HG02840 (cell line): Measurements from ENCODE around the gene VWA2.

Experiments
- ATAC-seq: cut with Tn5 transposase; IDR thresholded peaks from one replicate; pipeline ENCODE4 v1.9.1; 2021; ENCODE audit warnings: mild to moderate bottlenecking, moderate library complexity, moderate number of reproducible peaks; ENCODE audit not compliant: unreplicated experiment, low FRiP score

The VWA2 gene

GRCh38 chr10:114291076-114291475 is 52.0 kb downstream of the VWA2 start:
- no peak for ATAC-seq

- ATAC-seq = no peak
These were observed 52.5 kb downstream of the VWA2 start for GRCh38 chr10:114291516-114291915.

- ATAC-seq = no peak
These were observed 54.0 kb downstream of the VWA2 start for GRCh38 chr10:114293075-114293474.

DNA sequence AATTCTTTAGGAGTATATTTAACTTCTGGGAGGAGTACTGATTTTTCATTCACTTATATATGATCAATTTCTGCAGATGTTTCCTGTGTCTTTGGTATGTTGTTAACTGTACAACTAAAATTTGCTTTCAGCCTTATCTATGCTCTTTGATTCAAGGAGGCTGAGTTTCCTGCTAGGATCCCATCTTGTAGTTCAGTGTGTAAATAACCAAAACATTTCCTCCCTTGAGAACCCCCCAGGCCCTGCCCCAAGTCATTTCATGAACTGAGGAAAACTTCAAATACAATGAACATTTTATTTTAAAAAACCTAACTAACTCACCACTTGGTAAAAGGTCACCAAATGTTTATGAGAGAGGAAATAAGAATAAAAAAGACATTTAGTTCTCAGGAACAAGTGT is 55.5 kb downstream of the VWA2 start:
- ATAC-seq = no peak

- ATAC-seq = no peak
These were observed 56.3 kb downstream of the VWA2 start for GRCh38 chr10:114295393-114295792.

DNA sequence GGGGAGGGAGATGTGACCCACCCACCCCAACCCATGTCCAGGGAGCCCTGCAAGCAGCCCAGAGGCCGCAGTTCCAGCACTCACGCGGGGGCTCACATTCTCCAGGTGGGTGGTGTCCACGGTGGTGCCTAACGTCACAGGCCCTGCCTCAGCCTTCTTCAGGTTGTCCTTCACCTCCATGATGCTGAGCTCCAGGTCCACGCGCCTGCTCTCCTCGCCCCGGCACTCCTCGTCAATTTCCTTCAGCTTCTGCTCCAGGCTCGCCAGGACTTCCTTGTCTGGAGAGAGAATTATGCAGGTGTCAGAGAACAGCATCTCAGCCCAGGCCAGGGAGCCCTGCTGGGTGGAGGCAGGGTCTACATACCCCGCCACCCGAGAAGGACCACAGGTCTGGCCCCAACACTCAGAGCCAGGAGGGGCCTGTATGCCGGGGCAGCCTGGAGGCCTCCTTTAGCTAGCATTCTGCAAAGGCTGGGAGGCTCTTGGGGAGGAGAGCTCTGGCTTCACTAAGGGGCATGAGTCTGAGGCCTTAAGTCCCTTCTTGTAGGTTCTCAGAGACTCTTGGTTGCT is 58.2 kb downstream of the VWA2 start:
- no peak for ATAC-seq

GRCh38 chr10:114300036-114300645 is 61.1 kb downstream of the VWA2 start:
- ATAC-seq = no peak

- no peak for ATAC-seq
These were observed 62.1 kb downstream of the VWA2 start for GRCh38 chr10:114301177-114301576.

DNA sequence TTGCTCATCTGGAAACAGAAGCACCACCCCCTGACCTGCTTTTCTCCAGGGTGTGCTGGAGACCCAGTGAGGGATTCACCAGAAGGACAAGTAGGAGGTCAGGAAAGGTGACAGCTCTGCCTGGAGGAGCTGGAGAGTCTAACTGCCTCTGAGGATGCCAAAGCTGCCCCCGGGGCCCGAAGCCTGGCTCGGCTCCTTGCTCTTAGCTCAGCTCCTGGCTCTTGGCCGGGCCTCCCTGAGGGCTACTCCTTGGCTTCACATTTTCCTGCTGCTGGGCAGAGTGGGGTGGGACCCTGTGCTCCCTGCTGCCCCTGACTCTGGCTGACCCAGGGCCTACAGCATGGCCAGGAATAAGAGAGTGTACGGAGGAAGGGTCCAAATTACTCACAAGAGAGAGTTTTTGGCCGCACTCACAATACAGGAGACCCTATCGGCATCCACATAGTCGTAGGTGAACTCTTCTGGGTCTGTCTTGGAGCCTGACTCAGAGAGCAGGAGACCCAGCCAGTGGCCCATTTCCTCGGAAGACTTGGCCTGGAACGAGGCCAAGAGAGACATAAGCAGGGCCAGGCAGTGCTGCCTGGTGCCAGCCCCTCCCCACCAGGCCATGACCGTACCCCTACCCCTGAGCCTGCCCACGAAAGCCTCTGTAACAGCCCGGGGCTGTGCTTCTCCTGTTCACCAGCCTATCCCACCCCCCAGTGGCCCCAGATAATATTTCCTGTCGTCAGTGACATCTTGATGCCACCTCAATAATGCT is 63.1 kb downstream of the VWA2 start:
- no peak for ATAC-seq

DNA sequence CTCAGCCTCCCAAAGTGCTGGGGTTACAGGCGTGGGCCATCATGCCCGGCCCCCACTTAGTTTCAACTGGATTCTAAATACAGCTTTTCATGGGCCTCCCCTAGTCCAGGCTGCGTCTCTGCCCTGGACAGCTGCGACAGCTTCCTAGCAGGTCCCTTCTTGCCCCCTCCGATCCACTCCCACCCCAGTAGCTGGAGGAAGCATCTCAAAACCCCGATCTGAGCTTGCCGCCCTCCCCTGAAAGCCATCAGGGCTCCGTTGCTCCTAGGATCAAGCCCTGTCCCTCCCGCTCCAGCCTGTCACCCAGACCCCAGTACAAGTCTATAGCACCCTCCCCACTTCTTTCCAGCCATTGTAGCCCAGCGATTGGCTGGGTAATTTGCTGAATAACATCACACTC is 64.5 kb downstream of the VWA2 start:
- no peak for ATAC-seq

DNA sequence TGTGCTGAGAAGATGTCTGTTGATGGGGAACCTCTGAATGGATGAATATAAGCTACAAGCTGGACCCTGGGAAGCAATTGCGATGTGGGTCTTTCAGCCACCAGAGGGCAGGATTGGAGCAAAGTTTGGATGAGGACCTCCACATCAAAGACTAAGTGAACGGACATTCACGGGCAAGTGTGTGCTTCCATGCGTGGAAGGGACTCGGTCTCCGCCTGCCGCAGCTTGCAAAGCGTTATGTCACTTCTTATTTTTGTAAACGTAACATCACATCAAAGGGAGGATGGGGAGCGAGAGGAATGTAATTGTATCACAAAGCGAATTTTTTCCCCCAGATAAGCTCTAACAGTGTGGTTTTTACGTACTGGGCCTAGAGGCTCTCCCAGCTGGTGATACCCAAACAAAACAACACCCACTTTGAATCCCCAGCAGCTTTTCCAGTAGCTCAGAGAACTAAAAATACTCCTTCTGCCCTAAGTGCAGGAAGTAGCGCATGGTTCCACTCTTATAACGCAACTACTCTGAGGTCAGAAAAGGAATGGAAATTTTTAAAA is 65.0 kb downstream of the VWA2 start:
- ATAC-seq = peak; percentile 69

- ATAC-seq = peak; percentile 49
These were observed 65.7 kb downstream of the VWA2 start for GRCh38 chr10:114304571-114305421.

DNA sequence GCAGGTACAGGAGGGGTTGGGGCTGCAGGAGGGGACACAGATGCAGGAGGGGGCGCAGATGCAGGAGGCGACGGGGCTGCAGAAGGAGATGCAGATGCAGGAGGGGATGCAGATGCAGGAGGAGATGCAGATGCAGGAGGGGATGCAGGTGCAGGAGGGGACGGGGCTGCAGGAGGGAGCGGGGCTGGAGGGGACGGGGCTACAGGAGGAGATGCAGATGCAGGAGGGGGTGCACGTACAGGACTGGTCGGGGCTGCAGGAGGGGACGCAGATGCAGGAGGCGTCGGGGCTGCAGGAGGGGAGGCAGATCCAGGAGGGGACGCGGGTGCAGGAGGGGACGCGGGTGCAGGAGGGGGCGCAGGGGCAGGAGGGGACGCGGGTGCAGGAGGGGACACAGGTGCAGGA is 66.5 kb downstream of the VWA2 start:
- no peak for ATAC-seq

DNA sequence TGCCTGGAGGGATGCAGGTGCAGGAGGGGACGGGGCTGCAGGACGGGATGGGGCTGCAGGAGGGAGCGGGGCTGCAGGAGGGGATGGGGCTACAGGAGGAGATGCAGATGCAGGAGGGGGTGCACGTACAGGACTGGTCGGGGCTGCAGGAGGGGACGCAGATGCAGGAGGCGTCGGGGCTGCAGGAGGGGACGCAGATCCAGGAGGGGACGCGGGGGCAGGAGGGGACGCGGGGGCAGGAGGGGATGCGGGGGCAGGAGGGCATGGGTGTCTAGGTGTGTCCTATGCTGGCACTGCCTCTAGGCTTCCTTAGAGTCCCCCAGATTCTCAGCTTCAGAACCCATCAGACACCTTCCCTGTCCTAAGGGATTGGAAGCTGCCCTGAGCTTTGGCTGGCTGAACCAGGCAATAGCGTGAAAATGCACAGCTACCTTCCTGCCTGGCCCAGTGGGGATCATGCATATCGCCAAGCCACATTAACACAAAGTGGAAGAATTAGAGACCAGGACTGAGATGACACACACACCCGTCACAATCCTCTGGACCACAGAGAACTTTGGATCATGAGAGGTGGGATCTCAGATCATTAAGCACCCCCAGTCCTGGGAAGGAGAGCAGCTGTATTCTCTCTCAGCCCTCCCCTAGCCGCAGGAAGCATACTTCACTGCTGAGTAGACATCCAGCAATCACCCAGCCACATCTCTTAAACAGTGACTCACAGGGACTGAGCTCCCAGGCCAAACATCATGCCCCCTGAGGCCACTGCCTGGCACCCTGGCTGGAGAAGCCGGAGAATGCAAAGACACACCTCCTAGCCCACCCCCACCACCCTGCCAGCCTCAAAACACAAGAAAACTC is 67.3 kb downstream of the VWA2 start:
- no peak for ATAC-seq

- no peak for ATAC-seq
These were observed 68.7 kb downstream of the VWA2 start for GRCh38 chr10:114307731-114308130.

DNA sequence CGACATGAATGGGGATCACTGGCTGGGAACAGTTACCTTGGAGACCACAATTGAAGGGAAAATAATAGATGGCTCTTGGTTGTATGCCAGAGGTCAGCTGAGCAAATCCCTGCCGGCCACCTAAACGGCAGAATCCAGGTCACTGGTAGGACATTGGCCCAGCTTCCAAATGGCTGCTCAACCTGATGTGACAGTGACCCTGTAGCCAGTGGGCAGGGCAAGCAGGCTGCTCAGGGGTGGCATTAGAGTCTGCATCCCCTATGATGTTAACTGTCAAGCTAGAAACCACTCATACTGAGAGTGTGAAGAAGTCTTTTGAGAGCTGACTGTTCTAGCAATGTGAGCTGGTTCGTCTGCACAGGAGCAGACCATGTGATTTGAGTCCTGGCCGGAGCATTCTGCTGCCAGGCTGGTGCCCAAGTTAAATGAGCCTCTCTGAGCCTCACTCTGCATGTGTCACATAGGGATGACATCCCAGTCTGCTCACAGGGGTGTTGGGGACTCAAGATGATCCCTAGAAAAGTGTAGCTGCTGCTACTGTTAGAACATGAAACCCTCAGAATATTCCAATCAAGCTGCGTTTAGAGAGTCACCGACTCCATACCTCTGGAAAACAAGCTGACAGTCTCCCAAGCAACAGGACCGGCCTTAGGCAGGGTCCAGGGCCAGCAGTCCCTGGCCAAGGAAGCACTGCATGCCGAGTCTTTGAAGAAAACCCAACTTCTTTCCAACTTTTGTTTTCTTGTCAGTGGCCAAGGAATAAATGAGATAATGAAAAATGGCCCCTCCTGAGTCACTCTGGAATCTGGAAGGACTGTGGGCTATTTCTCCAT is 69.7 kb downstream of the VWA2 start:
- ATAC-seq = no peak

DNA sequence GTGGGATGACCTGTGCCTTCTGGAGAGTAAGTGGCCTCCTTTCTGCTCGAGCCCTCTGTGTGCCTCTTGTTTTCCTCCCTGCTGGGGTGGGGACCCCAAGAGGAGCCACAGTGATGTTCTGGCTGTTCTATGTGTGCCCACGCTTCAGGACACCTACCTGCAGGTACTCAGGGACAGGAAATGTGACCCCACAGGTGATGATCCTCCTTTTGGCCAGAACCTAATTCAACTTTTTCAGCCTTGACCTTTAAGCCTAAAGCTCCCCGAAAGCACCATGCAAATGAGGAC is 70.3 kb downstream of the VWA2 start:
- no peak for ATAC-seq

GRCh38 chr10:114310346-114310745 is 71.3 kb downstream of the VWA2 start:
- no peak for ATAC-seq

DNA sequence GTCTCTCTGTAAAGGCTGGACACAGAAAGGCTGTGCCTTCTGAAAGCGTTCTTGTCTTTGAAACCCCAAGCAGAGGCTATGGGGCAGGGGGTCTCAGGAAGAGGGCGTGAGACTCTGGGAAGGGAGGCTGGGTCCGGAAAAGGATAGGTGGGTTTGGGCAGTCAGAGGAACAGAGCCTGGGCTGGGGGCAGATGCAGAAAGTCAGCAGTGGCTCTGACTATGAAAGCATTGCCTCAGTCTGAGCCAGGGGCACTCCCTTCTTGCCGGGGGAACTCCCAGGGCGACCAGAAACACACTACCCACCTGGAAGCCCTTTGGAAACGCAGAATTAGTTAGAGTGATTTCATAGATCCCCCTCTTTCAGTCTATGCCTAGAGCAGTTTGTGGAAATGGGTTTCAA is 72.0 kb downstream of the VWA2 start:
- ATAC-seq = no peak
